ENCODE data around the gene PRKG1. TPM values are rescaled to one million over a fixed set of nuclear protein-coding genes. Genes with fewer than 3 reads are reported as not detected.
"Not testable (repeated sequence)": the region's sequence is repeated elsewhere in the genome, so short reads cannot be mapped to it uniquely, and the experiment has no call there.

Gene PRKG1
- total RNA-seq, 1 experiment from 2014 or later = 136 TPM

GRCh38 chr10:51384971-51385370 lies 310.7 kb downstream of the PRKG1 start:
- in situ Hi-C loops (cut with HindIII; ENCODE audit: low sequenced_read_pairs) = no loop called here
- no peak for DNase-seq (ENCODE audit: low spot score)

- in situ Hi-C loops (cut with HindIII; ENCODE audit: low sequenced_read_pairs) = no loop called here
- DNase-seq (ENCODE audit: low spot score) = no peak
Measured at GRCh38 chr10:51386248-51386885, 312.1 kb downstream of the PRKG1 start.

GRCh38 chr10:51389415-51390321 lies 315.4 kb downstream of the PRKG1 start:
- peak; percentile 8 for DNase-seq (ENCODE audit: low spot score)
- in situ Hi-C loops (cut with HindIII; ENCODE audit: low sequenced_read_pairs) = no loop called here

GRCh38 chr10:51393006-51393405 lies 318.7 kb downstream of the PRKG1 start:
- in situ Hi-C loops (cut with HindIII; ENCODE audit: low sequenced_read_pairs) = not testable (repeated sequence)

GRCh38 chr10:51394039-51394438 lies 319.8 kb downstream of the PRKG1 start:
- DNase-seq (ENCODE audit: low spot score) = no peak
- in situ Hi-C loops (cut with HindIII; ENCODE audit: low sequenced_read_pairs) = no loop called here

More at GRCh38 chr10:51393006-51393405, 318.7 kb downstream of the PRKG1 start:
- not testable (repeated sequence) for DNase-seq (ENCODE audit: low spot score)

GRCh38 chr10:51397244-51397643 lies 323.0 kb downstream of the PRKG1 start:
- in situ Hi-C loops (cut with HindIII; ENCODE audit: low sequenced_read_pairs) = no loop called here
- no peak for DNase-seq (ENCODE audit: low spot score)

GRCh38 chr10:51397695-51398094 lies 323.4 kb downstream of the PRKG1 start:
- in situ Hi-C loops (cut with HindIII; ENCODE audit: low sequenced_read_pairs) = no loop called here
- peak; percentile 40 for DNase-seq (ENCODE audit: low spot score)

- in situ Hi-C loops (cut with HindIII; ENCODE audit: low sequenced_read_pairs) = no loop called here
- no peak for DNase-seq (ENCODE audit: low spot score)
Measured at GRCh38 chr10:51399840-51400239, 325.6 kb downstream of the PRKG1 start.

- in situ Hi-C loops (cut with HindIII; ENCODE audit: low sequenced_read_pairs) = no loop called here
- no peak for DNase-seq (ENCODE audit: low spot score)
Measured at GRCh38 chr10:51400392-51401096, 326.3 kb downstream of the PRKG1 start.

GRCh38 chr10:51403521-51403920 lies 329.2 kb downstream of the PRKG1 start:
- no peak for DNase-seq (ENCODE audit: low spot score)
- in situ Hi-C loops (cut with HindIII; ENCODE audit: low sequenced_read_pairs) = no loop called here

GRCh38 chr10:51405580-51406351 lies 331.5 kb downstream of the PRKG1 start:
- in situ Hi-C loops (cut with HindIII; ENCODE audit: low sequenced_read_pairs) = no loop called here
- DNase-seq (ENCODE audit: low spot score) = no peak

- DNase-seq (ENCODE audit: low spot score) = no peak
- in situ Hi-C loops (cut with HindIII; ENCODE audit: low sequenced_read_pairs) = no loop called here
Measured at GRCh38 chr10:51406581-51406980, 332.3 kb downstream of the PRKG1 start.

GRCh38 chr10:51416494-51416893 lies 342.2 kb downstream of the PRKG1 start:
- in situ Hi-C loops (cut with HindIII; ENCODE audit: low sequenced_read_pairs) = no loop called here
- no peak for DNase-seq (ENCODE audit: low spot score)

GRCh38 chr10:51419196-51420093 lies 345.2 kb downstream of the PRKG1 start:
- DNase-seq (ENCODE audit: low spot score) = no peak
- in situ Hi-C loops (cut with HindIII; ENCODE audit: low sequenced_read_pairs) = no loop called here

- no peak for DNase-seq (ENCODE audit: low spot score)
- in situ Hi-C loops (cut with HindIII; ENCODE audit: low sequenced_read_pairs) = no loop called here
Measured at GRCh38 chr10:51421853-51422252, 347.6 kb downstream of the PRKG1 start.

- in situ Hi-C loops (cut with HindIII; ENCODE audit: low sequenced_read_pairs) = no loop called here
- peak; percentile 31 for DNase-seq (ENCODE audit: low spot score)
Measured at GRCh38 chr10:51422311-51423120, 348.2 kb downstream of the PRKG1 start.

- DNase-seq (ENCODE audit: low spot score) = no peak
- in situ Hi-C loops (cut with HindIII; ENCODE audit: low sequenced_read_pairs) = no loop called here
Measured at GRCh38 chr10:51423121-51423452, 348.8 kb downstream of the PRKG1 start.

GRCh38 chr10:51425431-51425830 lies 351.1 kb downstream of the PRKG1 start:
- in situ Hi-C loops (cut with HindIII; ENCODE audit: low sequenced_read_pairs) = no loop called here
- no peak for DNase-seq (ENCODE audit: low spot score)

Measured in G401 (cell line).